Neural cell (in vitro differentiated cells): ENCODE results near the gene FAM241A. TPM values are rescaled to one million over a fixed set of nuclear protein-coding genes. Genes with fewer than 3 reads are reported as not detected.
"Not testable (repeated sequence)": the region's sequence is repeated elsewhere in the genome, so short reads cannot be mapped to it uniquely, and the experiment has no call there.

Experiments used
- H2AFZ ChIP-seq: fragments of 200-600, 300-800 bp; sonication (generic), shearing (Covaris generic); 2 replicates; pipeline ENCODE4 v1.6.0; 2014; ENCODE audit warnings: low read depth, mild to moderate bottlenecking, antibody characterized with exemption, low read length, moderate library complexity
- H3F3A ChIP-seq: fragments of 200-600 bp; shearing (Covaris generic); 2 replicates; pipeline ENCODE4 v1.6.1; 2016; ENCODE audit warnings: mild to moderate bottlenecking, moderate library complexity, mixed read lengths, antibody characterized with exemption, low read length; ENCODE audit not compliant: insufficient read depth, poor library complexity, severe bottlenecking
- H3K27ac ChIP-seq: fragments of 200-600, 300-800 bp; sonication (generic), shearing (Covaris generic); 2 replicates; pipeline ENCODE4 v1.5.1; 2014; ENCODE audit warnings: mild to moderate bottlenecking, low read length, moderate library complexity
- H3K27me3 ChIP-seq: fragments of 300-800, 200-600 bp; sonication (generic), shearing (Covaris generic); 2 replicates; pipeline ENCODE4 v1.6.0; 2014; ENCODE audit warnings: mild to moderate bottlenecking, low read depth, low read length, moderate library complexity; ENCODE audit not compliant: insufficient read depth
- H3K36me3 ChIP-seq: fragments of 300-800, 200-600 bp; sonication (generic), shearing (Covaris generic); 2 replicates; pipeline ENCODE4 v1.5.1; 2014; ENCODE audit warnings: mild to moderate bottlenecking, antibody characterized with exemption, low read length, moderate library complexity; ENCODE audit not compliant: insufficient read depth
- H3K4me2 ChIP-seq: fragments of 300-800, 200-600 bp; sonication (generic), shearing (Covaris generic); 2 replicates; pipeline ENCODE4 v1.6.0; 2014; ENCODE audit warnings: mild to moderate bottlenecking, low read length
- H3K4me3 ChIP-seq: fragments of 300-800, 200-600 bp; sonication (generic), shearing (Covaris generic); 2 replicates; pipeline ENCODE4 v1.5.1; 2014; ENCODE audit warnings: mild to moderate bottlenecking, low read length, moderate library complexity
- H3K79me2 ChIP-seq: fragments of 200-600 bp; shearing (Covaris generic); replicated peaks from 2 replicates; pipeline ENCODE4 v1.6.0; 2014; ENCODE audit warnings: mild to moderate bottlenecking, low read length, moderate library complexity; ENCODE audit not compliant: insufficient read depth
- H3K9ac ChIP-seq: fragments of 300-800, 200-600 bp; sonication (generic), shearing (Covaris generic); 2 replicates; pipeline ENCODE4 v1.6.1; 2016; ENCODE audit warnings: mild to moderate bottlenecking, low read length, mixed read lengths
- H3K9me2 ChIP-seq: fragments of 200-600 bp; shearing (Covaris generic); 2 replicates; pipeline ENCODE4 v1.6.1; 2016; ENCODE audit warnings: mild to moderate bottlenecking, low read length, mixed read lengths; ENCODE audit not compliant: insufficient read depth
- H3K9me3 ChIP-seq: fragments of 200-600, 300-800 bp; sonication (generic), shearing (Covaris generic); 2 replicates; pipeline ENCODE4 v1.6.1; 2016; ENCODE audit warnings: mild to moderate bottlenecking, mixed run types, low read length, moderate library complexity, mixed read lengths
- H4K20me1 ChIP-seq: fragments of 200-600 bp; shearing (Covaris generic); 2 replicates; pipeline ENCODE4 v1.6.1; 2016; ENCODE audit warnings: mild to moderate bottlenecking, mixed run types; ENCODE audit not compliant: insufficient read depth
- CTCF ChIP-seq: fragments of 450-650 bp; IDR thresholded peaks from 2 replicates; pipeline ENCODE4 v1.5.1; 2014; ENCODE audit warnings: antibody characterized with exemption, mild to moderate bottlenecking, moderate library complexity; ENCODE audit not compliant: poor library complexity, severe bottlenecking
- EP300 ChIP-seq: fragments of 450-650 bp; conservative IDR thresholded peaks from 2 replicates; pipeline ENCODE4 v1.6.1; 2014; ENCODE audit warnings: antibody characterized with exemption, mild to moderate bottlenecking, moderate library complexity; ENCODE audit not compliant: poor library complexity, severe bottlenecking
- EZH2 ChIP-seq: fragments of 200-600, 300-800 bp; shearing (Covaris generic), sonication (generic); IDR thresholded peaks from 2 replicates; pipeline ENCODE4 v1.6.1; 2014; ENCODE audit warnings: antibody characterized with exemption, low read length, borderline replicate concordance, mild to moderate bottlenecking; ENCODE audit not compliant: insufficient read depth, poor library complexity, severe bottlenecking
- MXI1 ChIP-seq: fragments of 450-650 bp; conservative IDR thresholded peaks from 2 replicates; pipeline ENCODE4 v1.6.1; 2014; ENCODE audit warnings: antibody characterized with exemption, mild to moderate bottlenecking; ENCODE audit not compliant: poor library complexity, severe bottlenecking
- POLR2AphosphoS5 ChIP-seq: IDR thresholded peaks from 2 replicates; pipeline ENCODE4 v1.6.1; 2012
- RAD21 ChIP-seq: fragments of 450-650 bp; conservative IDR thresholded peaks from 2 replicates; pipeline ENCODE4 v1.6.1; 2014; ENCODE audit warnings: antibody characterized with exemption, mild to moderate bottlenecking, moderate library complexity
- REST ChIP-seq: IDR thresholded peaks from 2 replicates; pipeline ENCODE4 v1.6.1; 2012; ENCODE audit warnings: borderline replicate concordance
- SMC3 ChIP-seq: fragments of 450-650 bp; conservative IDR thresholded peaks from 2 replicates; pipeline ENCODE4 v1.6.1; 2014; ENCODE audit warnings: antibody characterized with exemption, mild to moderate bottlenecking, moderate library complexity; ENCODE audit not compliant: poor library complexity
- TAF1 ChIP-seq: IDR thresholded peaks from 2 replicates; pipeline ENCODE4 v1.6.1; 2012; ENCODE audit warnings: low read depth
- polyA plus RNA-seq: library from polyadenylated mRNA; depleted of rRNA; stranded (reverse); fragments of >200 nt; gene quantifications from 2 replicates; pipeline ENCODE4 v1.2.3, GENCODE V29; 2014

The FAM241A gene
- polyA plus RNA-seq, 1 donor from 2014 or later, result 0.59 TPM

DNA sequence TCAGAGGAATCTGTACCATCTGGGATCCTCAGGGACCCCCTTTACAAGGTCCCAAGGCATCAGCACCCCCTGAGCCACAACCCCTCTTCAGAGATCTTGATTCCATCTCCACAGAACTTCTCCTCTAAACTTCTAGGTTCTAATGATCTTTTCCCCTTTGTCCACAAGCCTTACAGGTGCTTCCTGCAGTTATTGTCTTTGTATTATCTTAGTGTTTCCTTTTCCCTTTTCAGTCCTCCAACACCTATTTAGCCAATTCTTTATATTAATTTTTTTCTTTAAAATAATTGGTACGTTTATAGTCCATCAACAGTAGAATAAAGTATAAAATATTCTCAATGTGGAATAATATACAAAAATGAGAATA lies 35.2 kb upstream of the FAM241A start:
- H3K9ac ChIP-seq, result no peak overlapping the region
- no peaks in the 10 kb centered on the region for H3K79me2 ChIP-seq
- no peaks in the 10 kb centered on the region for H3K9me2 ChIP-seq
- H3K27me3 ChIP-seq, result no peaks in the 10 kb centered on the region
- no peaks in the 10 kb centered on the region for H4K20me1 ChIP-seq
- H3K4me2 ChIP-seq, result no peak overlapping the region
- H3K4me3 ChIP-seq, result no peak overlapping the region
- no peak overlapping the region for H2AFZ ChIP-seq
- H3K9me3 ChIP-seq, result no peaks in the 10 kb centered on the region
- no peaks in the 10 kb centered on the region for H3K36me3 ChIP-seq
- H3K27ac ChIP-seq, result no peak overlapping the region
- no peaks in the 10 kb centered on the region for H3F3A ChIP-seq
- no peak for TF ChIP-seq TAF1
- TF ChIP-seq EZH2, result no peak

DNA sequence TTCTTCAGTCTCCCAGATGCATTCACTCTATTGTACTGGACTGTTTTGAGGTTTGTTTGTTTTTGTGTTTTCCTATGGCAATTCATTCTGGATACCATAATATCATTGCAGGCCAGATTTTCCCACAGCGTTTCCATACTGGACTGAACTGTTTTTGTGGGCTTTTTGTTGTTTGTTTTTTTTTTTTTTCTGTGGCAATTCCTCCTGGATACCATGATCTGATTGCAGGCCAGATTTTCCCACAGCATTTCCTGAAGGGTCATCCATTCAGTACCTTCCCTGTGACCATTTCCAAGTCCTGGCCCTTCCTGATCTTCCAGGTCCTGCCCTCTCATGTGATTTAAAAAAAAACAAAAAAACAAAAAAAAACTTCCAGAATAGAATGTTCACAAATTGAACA lies 33.9 kb upstream of the FAM241A start:
- no peak for TF ChIP-seq REST
- no peak for TF ChIP-seq RAD21
- no peak for TF ChIP-seq MXI1
- no peak for TF ChIP-seq CTCF
- no peak for TF ChIP-seq POLR2AphosphoS5
- TF ChIP-seq SMC3, result no peak
- no peak for TF ChIP-seq EZH2
- TF ChIP-seq TAF1, result no peak
- TF ChIP-seq EP300, result no peak
- Histone ChIP-seq H3K27ac (no peak overlapping the region), H3K36me3 (no peaks in the 10 kb centered on the region), H3K9ac (no peak overlapping the region), H3K9me3 (no peaks in the 10 kb centered on the region), H3K4me2 (no peak overlapping the region), H3K9me2 (no peaks in the 10 kb centered on the region), H2AFZ (no peak overlapping the region), H3K27me3 (no peaks in the 10 kb centered on the region), H4K20me1 (no peaks in the 10 kb centered on the region), H3F3A (no peaks in the 10 kb centered on the region), H3K79me2 (no peaks in the 10 kb centered on the region), H3K4me3 (no peak overlapping the region)

GRCh38 chr4:112112095-112112494 lies 33.2 kb upstream of the FAM241A start:
- H3K79me2 ChIP-seq, H3K9me2 ChIP-seq, H3K9ac ChIP-seq, H4K20me1 ChIP-seq, H3K9me3 ChIP-seq, H3K27ac ChIP-seq, H3K4me2 ChIP-seq, H3K27me3 ChIP-seq, H2AFZ ChIP-seq, H3K4me3 ChIP-seq, H3F3A ChIP-seq, H3K36me3 ChIP-seq: not testable (repeated sequence)
